ENCODE measurements around the gene CCAR1. TPM values are rescaled to one million over a fixed set of nuclear protein-coding genes. Genes with fewer than 3 reads are reported as not detected.

Gene CCAR1, protein sequence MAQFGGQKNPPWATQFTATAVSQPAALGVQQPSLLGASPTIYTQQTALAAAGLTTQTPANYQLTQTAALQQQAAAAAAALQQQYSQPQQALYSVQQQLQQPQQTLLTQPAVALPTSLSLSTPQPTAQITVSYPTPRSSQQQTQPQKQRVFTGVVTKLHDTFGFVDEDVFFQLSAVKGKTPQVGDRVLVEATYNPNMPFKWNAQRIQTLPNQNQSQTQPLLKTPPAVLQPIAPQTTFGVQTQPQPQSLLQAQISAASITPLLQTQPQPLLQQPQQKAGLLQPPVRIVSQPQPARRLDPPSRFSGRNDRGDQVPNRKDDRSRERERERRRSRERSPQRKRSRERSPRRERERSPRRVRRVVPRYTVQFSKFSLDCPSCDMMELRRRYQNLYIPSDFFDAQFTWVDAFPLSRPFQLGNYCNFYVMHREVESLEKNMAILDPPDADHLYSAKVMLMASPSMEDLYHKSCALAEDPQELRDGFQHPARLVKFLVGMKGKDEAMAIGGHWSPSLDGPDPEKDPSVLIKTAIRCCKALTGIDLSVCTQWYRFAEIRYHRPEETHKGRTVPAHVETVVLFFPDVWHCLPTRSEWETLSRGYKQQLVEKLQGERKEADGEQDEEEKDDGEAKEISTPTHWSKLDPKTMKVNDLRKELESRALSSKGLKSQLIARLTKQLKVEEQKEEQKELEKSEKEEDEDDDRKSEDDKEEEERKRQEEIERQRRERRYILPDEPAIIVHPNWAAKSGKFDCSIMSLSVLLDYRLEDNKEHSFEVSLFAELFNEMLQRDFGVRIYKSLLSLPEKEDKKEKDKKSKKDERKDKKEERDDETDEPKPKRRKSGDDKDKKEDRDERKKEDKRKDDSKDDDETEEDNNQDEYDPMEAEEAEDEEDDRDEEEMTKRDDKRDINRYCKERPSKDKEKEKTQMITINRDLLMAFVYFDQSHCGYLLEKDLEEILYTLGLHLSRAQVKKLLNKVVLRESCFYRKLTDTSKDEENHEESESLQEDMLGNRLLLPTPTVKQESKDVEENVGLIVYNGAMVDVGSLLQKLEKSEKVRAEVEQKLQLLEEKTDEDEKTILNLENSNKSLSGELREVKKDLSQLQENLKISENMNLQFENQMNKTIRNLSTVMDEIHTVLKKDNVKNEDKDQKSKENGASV
- total RNA-seq (98.9 and 101 TPM in 2 replicates), polyA plus RNA-seq (26.3 and 42.1 TPM in 2 replicates), polyA minus RNA-seq (63.0 and 86.8 TPM in 2 replicates)
- total RNA-seq (2013) = 58.6 TPM

DNA sequence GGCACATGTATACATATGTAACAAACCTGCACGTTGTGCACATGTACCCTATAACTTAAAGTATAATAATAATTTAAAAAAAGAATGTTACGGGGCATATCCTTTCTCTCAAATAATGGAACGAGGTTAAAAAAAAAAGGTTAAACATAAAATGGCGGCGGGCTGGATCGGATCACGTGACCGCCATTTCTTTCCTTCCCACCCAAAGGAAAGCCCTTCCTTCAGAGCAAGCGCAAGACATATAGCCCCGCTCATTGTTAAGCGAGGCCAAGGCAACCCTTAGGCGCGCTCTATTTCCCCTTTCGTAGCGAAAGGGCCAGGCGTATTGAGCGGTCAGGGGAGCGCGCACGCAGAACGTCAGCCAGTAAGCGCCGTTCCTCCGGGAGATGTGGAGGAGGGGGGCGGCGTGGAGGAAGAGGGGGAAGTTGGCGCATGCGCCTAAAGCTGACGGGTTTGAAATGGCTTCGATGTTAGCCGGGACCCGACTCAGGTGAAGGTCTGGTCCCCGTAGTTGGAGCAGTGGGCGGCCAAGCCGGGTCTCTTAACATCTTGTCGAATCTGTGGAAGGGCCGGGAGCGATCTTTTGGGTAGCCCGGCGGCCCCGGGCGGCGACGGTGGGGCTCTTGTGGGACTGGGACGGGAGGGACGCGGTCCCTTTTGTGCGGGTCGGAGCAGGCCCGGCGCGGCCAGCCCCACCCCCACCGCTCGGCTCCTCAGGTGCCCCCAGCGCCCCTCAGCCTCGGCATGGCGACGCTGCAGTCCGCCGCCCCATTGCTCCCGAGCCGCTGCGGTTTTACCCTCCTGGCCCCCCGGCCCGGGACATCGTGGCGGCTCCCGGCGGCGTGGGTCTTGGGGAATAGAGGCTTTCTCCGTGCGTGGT, at the start of gene CCAR1:
Gene CCAR1 (plus strand): TSS at position 447 of the 880 bp plus-strand sequence. CDS start 1,266 bp downstream, outside the sequence.
- no peak for TF ChIP-seq EZH2 (IDR thresholded peaks at IDR 0.05; ENCODE audit: borderline replicate concordance, insufficient read depth, low read depth, low read length, poor library complexity, severe bottlenecking)
- TF ChIP-seq, protein P1, sequence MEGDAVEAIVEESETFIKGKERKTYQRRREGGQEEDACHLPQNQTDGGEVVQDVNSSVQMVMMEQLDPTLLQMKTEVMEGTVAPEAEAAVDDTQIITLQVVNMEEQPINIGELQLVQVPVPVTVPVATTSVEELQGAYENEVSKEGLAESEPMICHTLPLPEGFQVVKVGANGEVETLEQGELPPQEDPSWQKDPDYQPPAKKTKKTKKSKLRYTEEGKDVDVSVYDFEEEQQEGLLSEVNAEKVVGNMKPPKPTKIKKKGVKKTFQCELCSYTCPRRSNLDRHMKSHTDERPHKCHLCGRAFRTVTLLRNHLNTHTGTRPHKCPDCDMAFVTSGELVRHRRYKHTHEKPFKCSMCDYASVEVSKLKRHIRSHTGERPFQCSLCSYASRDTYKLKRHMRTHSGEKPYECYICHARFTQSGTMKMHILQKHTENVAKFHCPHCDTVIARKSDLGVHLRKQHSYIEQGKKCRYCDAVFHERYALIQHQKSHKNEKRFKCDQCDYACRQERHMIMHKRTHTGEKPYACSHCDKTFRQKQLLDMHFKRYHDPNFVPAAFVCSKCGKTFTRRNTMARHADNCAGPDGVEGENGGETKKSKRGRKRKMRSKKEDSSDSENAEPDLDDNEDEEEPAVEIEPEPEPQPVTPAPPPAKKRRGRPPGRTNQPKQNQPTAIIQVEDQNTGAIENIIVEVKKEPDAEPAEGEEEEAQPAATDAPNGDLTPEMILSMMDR (IDR thresholded peaks at IDR 0.05) = no peak
- Histone ChIP-seq H3K4me1 (ENCODE audit: control insufficient read depth in 2 of 2, insufficient read depth in 2 of 2, low read length in 2 of 2) (peaks cover 10 to 15% of the 10 kb centered on the region in 2 donors), H3K4me2 (replicated peaks; ENCODE audit: low read depth, low read length, poor library complexity, severe bottlenecking) (peak within 1 kb of the TSS; percentile 82), H3K79me2 (ENCODE audit: control insufficient read depth, insufficient read depth, low read length) (peaks cover 39% of the 10 kb centered on the region), H3K9ac (ENCODE audit: low read length) (peak within 1 kb of the TSS; percentile 91), H3K27me3 (replicated peaks in 1 of 4; ENCODE audit: control extremely low read depth in 1 of 4, control insufficient read depth in 3 of 4, insufficient read depth in 4 of 4, low read length in 3 of 4) (no peaks in the 10 kb centered on the region), H4K20me1 (ENCODE audit: control insufficient read depth, insufficient read depth, low read length, poor library complexity, severe bottlenecking) (no peaks in the 10 kb centered on the region), H3K27ac (ENCODE audit: low read length in 2 of 2) (peak within 1 kb of the TSS; percentile 81 to 95), H3K36me3 (replicated peaks in 1 of 2; ENCODE audit: control extremely low read depth in 1 of 2, control insufficient read depth in 1 of 2, extremely low read depth in 1 of 2, insufficient read depth in 2 of 2, low read length in 1 of 2) (peaks cover 1 to 20% of the 10 kb centered on the region in 2 experiments), H3K4me3 (ENCODE audit: control extremely low read depth in 1 of 5, extremely low read depth in 1 of 5, insufficient read depth in 1 of 5, low read depth in 2 of 5, low read length in 4 of 5) (peak within 1 kb of the TSS; percentile 58 to 96 (median 93)), H2AFZ (ENCODE audit: insufficient read depth, low read depth, low read length, poor library complexity, severe bottlenecking) (peak within 1 kb of the TSS; percentile 90), H3K9me3 (ENCODE audit: control extremely low read depth in 1 of 3, control insufficient read depth in 2 of 3, insufficient read depth in 1 of 3, low read length in 2 of 3) (peaks cover 0 to 8% (median 0%) of the 10 kb centered on the region in 3 donors)
- WGBS (ENCODE audit: insufficient coverage) = under 1% methylated on average over 69 of the region's 72 CpGs
- Mint-ChIP-seq H3K9me3 (ENCODE audit: insufficient read depth) (no peaks in the 10 kb centered on the region), H3K4me1 (peaks cover 17% of the 10 kb centered on the region), H3K27me3 (no peaks in the 10 kb centered on the region), H3K27ac (peak within 1 kb of the TSS; percentile 97), H3K4me3 (peak within 1 kb of the TSS; percentile 96)
- DNase-seq (peak; percentile 99), ATAC-seq (ENCODE audit: low read depth) (peak; percentile 97)
- ChIA-PET POLR2A (interaction anchor here (0.5 to 1.9 kb wide), 3 partner anchors 61 to 389 kb away, joined by 3 to 10 read pairs (median 3); partner anchors contain the start of genes DDX50, HNRNPH3 and PBLD), CTCF (no interaction called here)
- intact Hi-C loops (cut with micrococcal nuclease) = loop anchor here (1.0 to 10.0 kb wide), 9 partner anchors 106 to 688 kb away; partner anchors contain the start of genes DDX21, DDX50, RUFY2 and STOX1
